WTC11 (cell line): Measurements from ENCODE around the gene DNAH1. TPM values are rescaled to one million over a fixed set of nuclear protein-coding genes. Genes with fewer than 3 reads are reported as not detected.
A peak's percentile ranks its signal among the peaks of the same experiment; 100 is the strongest.

ENCODE experiments used
- ATAC-seq: fragments of 200-7000 bp; cut with Tn5 transposase; 2 replicates; pipeline ENCODE4 v1.10.0; 2021; ENCODE audit warnings: mild to moderate bottlenecking, moderate library complexity
- CTCF ChIA-PET: fragments of 300-600 bp; sonication (Branson Sonifier 250); formaldehyde crosslinking; loops from one replicate; lab custom pipeline; 2021; ENCODE audit warnings: antibody characterized with exemption; lab: Charles Lee
- POLR2A ChIA-PET: fragments of 350-600 bp; sonication (Branson Sonifier 250); formaldehyde crosslinking; loops from one replicate; lab custom pipeline; 2021; ENCODE audit warnings: antibody characterized with exemption; lab: Charles Lee
- DNase-seq: peaks from one replicate; pipeline ENCODE4 v3.0.0; 2021; ENCODE audit warnings: low spot score
- H3K27ac Mint-ChIP-seq: 2 replicates; pipeline ENCODE4 v1.8.0; 2021; ENCODE audit warnings: mixed read lengths
- H3K27me3 Mint-ChIP-seq: 2 replicates; pipeline ENCODE4 v1.8.0; 2021; ENCODE audit warnings: low read depth, mild to moderate bottlenecking, moderate library complexity, mixed read lengths
- H3K36me3 Mint-ChIP-seq: 2 replicates; pipeline ENCODE4 v1.8.0; 2021; ENCODE audit warnings: mixed read lengths
- H3K4me1 Mint-ChIP-seq: 2 replicates; pipeline ENCODE4 v1.8.0; 2022; ENCODE audit warnings: mixed read lengths
- H3K4me3 Mint-ChIP-seq: 2 replicates; pipeline ENCODE4 v1.8.0; 2021; ENCODE audit warnings: mild to moderate bottlenecking, moderate library complexity, mixed read lengths
- H3K9me3 Mint-ChIP-seq: 2 replicates; pipeline ENCODE4 v1.8.0; 2021; ENCODE audit warnings: mixed read lengths
- ATF1 ChIP-seq: sonication (generic); formaldehyde crosslinking; IDR thresholded peaks from 2 replicates; pipeline ENCODE4 v1.8.1; 2023; ENCODE audit warnings: mild to moderate bottlenecking, moderate library complexity, missing genetic modification reagents
- CBFB ChIP-seq: sonication (generic); formaldehyde crosslinking; IDR thresholded peaks from 2 replicates; pipeline ENCODE4 v1.8.1; 2022; ENCODE audit warnings: mild to moderate bottlenecking, low read depth, missing genetic modification reagents
- ESRRA ChIP-seq: sonication (generic); formaldehyde crosslinking; IDR thresholded peaks from 2 replicates; pipeline ENCODE4 v1.8.1; 2022; ENCODE audit warnings: mild to moderate bottlenecking, missing genetic modification reagents, borderline replicate concordance
- GABPB1 ChIP-seq: sonication (generic); formaldehyde crosslinking; IDR thresholded peaks from 2 replicates; pipeline ENCODE4 v1.8.1; 2023; ENCODE audit warnings: mild to moderate bottlenecking, missing genetic modification reagents
- OVOL2 ChIP-seq: fragments of 250-450 bp; sonication (Bioruptor Pico); IDR thresholded peaks from 2 replicates; pipeline ENCODE4 v1.9.0; 2021; ENCODE audit warnings: mild to moderate bottlenecking, borderline replicate concordance
- TP53 ChIP-seq: sonication (generic); formaldehyde crosslinking; IDR thresholded peaks from 2 replicates; pipeline ENCODE4 v1.8.1; 2023; ENCODE audit warnings: mild to moderate bottlenecking, missing genetic modification reagents
- ZNF121 ChIP-seq: sonication (generic); formaldehyde crosslinking; IDR thresholded peaks from 2 replicates; pipeline ENCODE4 v1.8.0; 2023; ENCODE audit warnings: missing genetic modification reagents
- total RNA-seq: library from RNA; stranded (reverse); gene quantifications from 3 replicates; pipeline ENCODE4 v1.2.3, GENCODE V29; 2021
- TF ChIP-seq, protein P1 (sequence below): fragments of 250-450 bp; sonication (Bioruptor Pico); conservative IDR thresholded peaks from 2 replicates; pipeline ENCODE4 v1.9.0; 2021; ENCODE audit warnings: mild to moderate bottlenecking
- TF ChIP-seq, protein P2 (sequence below): fragments of 200-600 bp; IDR thresholded peaks from 2 replicates; pipeline ENCODE4 v1.8.0; 2022; ENCODE audit warnings: antibody characterized with exemption
- TF ChIP-seq, protein P3 (sequence below): sonication (generic); formaldehyde crosslinking; IDR thresholded peaks from 2 replicates; pipeline ENCODE4 v1.8.0; 2023; ENCODE audit warnings: mild to moderate bottlenecking, missing genetic modification reagents
- TF ChIP-seq, protein P4 (sequence below): fragments of 250-450 bp; sonication (Bioruptor Pico); IDR thresholded peaks from 2 replicates; pipeline ENCODE4 v1.9.0; 2021; ENCODE audit warnings: moderate library complexity, mild to moderate bottlenecking, inconsistent platforms, borderline replicate concordance

DNAH1 gene
- total RNA-seq, 1 experiment from 2014 or later = 1.5 TPM

DNA sequence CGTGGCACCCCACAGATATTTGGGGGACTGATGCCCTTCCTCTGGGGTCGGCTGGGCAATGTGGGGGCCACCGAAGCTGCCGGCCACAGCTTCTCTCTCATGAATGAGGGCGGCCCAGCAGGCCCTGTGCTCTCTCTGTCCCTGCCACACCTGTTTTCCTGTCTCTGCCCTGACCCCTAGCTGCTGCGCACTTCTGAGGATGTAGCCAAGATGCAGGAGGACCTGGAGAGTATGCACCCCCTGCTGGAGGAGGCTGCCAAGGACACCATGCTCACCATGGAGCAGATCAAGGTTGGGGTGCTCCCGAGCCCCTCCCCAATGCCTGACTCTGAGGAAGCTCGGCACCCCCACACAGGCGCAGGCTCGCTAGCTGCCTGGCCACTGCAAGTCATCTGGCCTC lies 69.0 kb downstream of the DNAH1 start:
- ChIA-PET CTCF (interaction anchor here (0.6 to 3.5 kb wide), 77 partner anchors 8 to 674 kb away, joined by 3 to 74 read pairs (median 6); partner anchors contain the start of genes ABHD14B, GLYCTK, POC1A and SEMA3G), POLR2A (interaction anchor here (0.8 to 1.4 kb wide), 4 partner anchors 9 to 106 kb away, joined by 3 to 4 read pairs (median 3); partner anchors contain the start of gene WDR82)
- ATAC-seq (peak; percentile 94), DNase-seq (peak; percentile 88)
- no peaks in the 10 kb centered on the region for H3K36me3 Mint-ChIP-seq
- no peak overlapping the region for H3K4me3 Mint-ChIP-seq
- H3K4me1 Mint-ChIP-seq = peaks cover 5% of the 10 kb centered on the region; the same call in 1 of the 2 replicates
- H3K27me3 Mint-ChIP-seq = no peaks in the 10 kb centered on the region
- H3K27ac Mint-ChIP-seq = peak overlapping the region; percentile 70; the same call in 1 of the 2 replicates
- H3K9me3 Mint-ChIP-seq = no peaks in the 10 kb centered on the region
- TF ChIP-seq, protein P1, sequence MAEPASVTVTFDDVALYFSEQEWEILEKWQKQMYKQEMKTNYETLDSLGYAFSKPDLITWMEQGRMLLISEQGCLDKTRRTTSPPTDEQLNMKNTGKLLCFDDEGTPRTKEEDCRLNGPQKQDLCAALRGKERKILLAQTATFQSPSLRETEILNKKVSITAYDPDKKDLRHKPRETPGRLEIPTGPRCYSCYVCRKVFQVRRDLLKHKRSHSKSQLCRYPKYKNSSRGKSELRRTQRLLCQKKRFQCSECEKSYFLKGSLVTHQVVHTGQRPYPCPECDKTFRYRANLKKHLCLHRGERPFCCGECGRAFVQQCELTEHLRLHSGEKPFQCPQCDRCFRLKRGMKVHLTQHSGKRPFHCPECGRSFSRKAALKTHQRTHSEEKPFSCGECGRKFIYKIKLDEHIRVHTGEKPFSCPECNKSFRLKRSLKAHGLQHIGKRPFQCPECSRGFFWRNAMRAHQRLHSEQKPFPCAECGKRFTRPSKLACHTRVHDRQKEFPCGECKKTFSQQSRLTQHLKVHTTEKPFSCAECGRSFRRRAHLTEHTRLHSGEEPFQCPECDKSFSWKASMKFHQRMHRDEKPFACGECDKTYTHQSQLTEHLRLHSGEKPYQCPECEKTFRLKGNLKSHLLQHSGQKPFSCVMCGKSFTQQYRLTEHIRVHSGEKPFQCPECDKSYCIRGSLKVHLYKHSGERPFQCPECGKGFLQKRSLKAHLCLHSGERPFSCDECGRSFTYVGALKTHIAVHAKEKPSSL (CRISPR knock-in tag) = no peak
- no peak for TF ChIP-seq CBFB
- TF ChIP-seq, protein P2, sequence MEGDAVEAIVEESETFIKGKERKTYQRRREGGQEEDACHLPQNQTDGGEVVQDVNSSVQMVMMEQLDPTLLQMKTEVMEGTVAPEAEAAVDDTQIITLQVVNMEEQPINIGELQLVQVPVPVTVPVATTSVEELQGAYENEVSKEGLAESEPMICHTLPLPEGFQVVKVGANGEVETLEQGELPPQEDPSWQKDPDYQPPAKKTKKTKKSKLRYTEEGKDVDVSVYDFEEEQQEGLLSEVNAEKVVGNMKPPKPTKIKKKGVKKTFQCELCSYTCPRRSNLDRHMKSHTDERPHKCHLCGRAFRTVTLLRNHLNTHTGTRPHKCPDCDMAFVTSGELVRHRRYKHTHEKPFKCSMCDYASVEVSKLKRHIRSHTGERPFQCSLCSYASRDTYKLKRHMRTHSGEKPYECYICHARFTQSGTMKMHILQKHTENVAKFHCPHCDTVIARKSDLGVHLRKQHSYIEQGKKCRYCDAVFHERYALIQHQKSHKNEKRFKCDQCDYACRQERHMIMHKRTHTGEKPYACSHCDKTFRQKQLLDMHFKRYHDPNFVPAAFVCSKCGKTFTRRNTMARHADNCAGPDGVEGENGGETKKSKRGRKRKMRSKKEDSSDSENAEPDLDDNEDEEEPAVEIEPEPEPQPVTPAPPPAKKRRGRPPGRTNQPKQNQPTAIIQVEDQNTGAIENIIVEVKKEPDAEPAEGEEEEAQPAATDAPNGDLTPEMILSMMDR = peak; percentile 65

DNA sequence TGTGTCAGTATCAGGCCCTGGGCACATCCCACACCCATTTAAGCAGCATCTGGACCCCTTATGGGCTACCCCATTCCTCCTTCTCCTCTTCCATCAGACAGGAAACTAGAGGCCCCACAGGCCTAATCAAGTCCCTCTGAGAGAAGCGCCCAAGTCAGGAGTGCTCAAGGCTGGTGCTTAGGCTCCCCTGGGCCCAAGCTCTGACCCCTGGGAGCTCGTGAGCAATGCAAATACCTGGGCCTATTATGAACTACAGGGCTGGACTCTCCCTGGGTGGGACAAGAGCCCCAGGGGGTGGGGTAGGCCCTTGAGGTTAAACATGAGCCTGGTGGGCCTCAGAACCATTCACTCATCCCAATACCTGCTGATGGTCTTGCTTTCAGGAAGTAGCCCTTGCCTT lies 71.4 kb downstream of the DNAH1 start:
- ATAC-seq (no peak), DNase-seq (no peak)
- Mint-ChIP-seq H3K36me3 (no peaks in the 10 kb centered on the region), H3K27ac (no peak overlapping the region), H3K27me3 (no peaks in the 10 kb centered on the region), H3K9me3 (no peaks in the 10 kb centered on the region), H3K4me1 (peaks cover 5% of the 10 kb centered on the region; the same call in 1 of the 2 replicates), H3K4me3 (no peak overlapping the region)
- ChIA-PET POLR2A (no interaction called here), CTCF (interaction anchor here (1.2 to 3.4 kb wide), 9 partner anchors 12 to 166 kb away, joined by 3 to 43 read pairs (median 11); no protein-coding TSS in a partner anchor)
- TF ChIP-seq, protein P3, sequence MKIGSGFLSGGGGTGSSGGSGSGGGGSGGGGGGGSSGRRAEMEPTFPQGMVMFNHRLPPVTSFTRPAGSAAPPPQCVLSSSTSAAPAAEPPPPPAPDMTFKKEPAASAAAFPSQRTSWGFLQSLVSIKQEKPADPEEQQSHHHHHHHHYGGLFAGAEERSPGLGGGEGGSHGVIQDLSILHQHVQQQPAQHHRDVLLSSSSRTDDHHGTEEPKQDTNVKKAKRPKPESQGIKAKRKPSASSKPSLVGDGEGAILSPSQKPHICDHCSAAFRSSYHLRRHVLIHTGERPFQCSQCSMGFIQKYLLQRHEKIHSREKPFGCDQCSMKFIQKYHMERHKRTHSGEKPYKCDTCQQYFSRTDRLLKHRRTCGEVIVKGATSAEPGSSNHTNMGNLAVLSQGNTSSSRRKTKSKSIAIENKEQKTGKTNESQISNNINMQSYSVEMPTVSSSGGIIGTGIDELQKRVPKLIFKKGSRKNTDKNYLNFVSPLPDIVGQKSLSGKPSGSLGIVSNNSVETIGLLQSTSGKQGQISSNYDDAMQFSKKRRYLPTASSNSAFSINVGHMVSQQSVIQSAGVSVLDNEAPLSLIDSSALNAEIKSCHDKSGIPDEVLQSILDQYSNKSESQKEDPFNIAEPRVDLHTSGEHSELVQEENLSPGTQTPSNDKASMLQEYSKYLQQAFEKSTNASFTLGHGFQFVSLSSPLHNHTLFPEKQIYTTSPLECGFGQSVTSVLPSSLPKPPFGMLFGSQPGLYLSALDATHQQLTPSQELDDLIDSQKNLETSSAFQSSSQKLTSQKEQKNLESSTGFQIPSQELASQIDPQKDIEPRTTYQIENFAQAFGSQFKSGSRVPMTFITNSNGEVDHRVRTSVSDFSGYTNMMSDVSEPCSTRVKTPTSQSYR (CRISPR knock-in tag) = no peak
- TF ChIP-seq ESRRA (no peak), OVOL2 (CRISPR knock-in tag) (no peak), ATF1 (no peak), ZNF121 (CRISPR knock-in tag) (no peak), TP53 (no peak)
- TF ChIP-seq, protein P4, sequence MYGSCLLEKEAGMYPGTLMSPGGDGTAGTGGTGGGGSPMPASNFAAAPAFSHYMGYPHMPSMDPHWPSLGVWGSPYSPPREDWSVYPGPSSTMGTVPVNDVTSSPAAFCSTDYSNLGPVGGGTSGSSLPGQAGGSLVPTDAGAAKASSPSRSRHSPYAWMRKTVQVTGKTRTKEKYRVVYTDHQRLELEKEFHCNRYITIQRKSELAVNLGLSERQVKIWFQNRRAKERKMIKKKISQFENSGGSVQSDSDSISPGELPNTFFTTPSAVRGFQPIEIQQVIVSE (CRISPR knock-in tag) = no peak

DNA sequence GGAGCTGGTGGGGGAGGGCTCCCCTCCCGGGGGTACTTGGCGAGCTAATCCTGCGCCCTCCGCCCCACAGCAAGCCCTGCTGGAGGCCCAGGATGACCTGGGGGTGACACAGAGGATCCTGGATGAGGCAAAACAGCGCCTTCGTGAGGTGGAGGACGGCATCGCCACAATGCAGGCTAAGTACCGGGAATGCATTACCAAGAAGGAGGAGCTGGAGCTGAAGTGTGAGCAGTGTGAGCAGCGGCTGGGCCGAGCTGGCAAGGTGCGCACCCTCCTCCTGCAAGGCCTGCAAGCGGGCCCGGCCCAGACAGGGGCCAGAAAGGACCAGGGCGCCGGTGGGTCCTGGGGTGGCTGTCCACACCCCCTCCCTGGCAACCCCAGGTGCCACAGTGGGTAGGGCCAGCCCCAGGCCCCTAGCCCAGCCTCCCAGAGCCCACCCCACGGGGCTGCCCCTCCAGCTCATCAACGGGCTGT lies 72.3 kb downstream of the DNAH1 start:
- no peaks in the 10 kb centered on the region for H3K36me3 Mint-ChIP-seq
- no peaks in the 10 kb centered on the region for H3K9me3 Mint-ChIP-seq
- TF ChIP-seq, protein P2 = peak; percentile 25; the same call in 1 of the 2 replicates
- no peak for TF ChIP-seq GABPB1 (CRISPR knock-in tag)
- no peak overlapping the region for H3K27ac Mint-ChIP-seq
- POLR2A ChIA-PET = interaction anchor here (0.7 to 1.0 kb wide), 2 partner anchors 11 to 71 kb away, joined by 4 read pairs; no protein-coding TSS in a partner anchor
- H3K4me1 Mint-ChIP-seq = peaks cover 5% of the 10 kb centered on the region; the same call in 1 of the 2 replicates
- DNase-seq = peak; percentile 79
- H3K27me3 Mint-ChIP-seq = no peaks in the 10 kb centered on the region
- no peak overlapping the region for H3K4me3 Mint-ChIP-seq
- ATAC-seq = peak; percentile 51
- CTCF ChIA-PET = interaction anchor here (0.6 to 3.4 kb wide), 53 partner anchors 8 to 383 kb away, joined by 3 to 43 read pairs (median 5); partner anchors contain the start of genes TLR9, TNNC1 and WDR82
